HEK293T (cell line): ENCODE data around the gene LCE7A.

Experiments used
- CTCF ChIA-PET: fragments of 350-600 bp; formaldehyde crosslinking; extraction: SDS; loops from one replicate; lab custom pipeline; 2021; ENCODE audit warnings: antibody characterized with exemption, inconsistent platforms; lab: Yijun Ruan, JAX
- POLR2A ChIA-PET: fragments of 350-600 bp; formaldehyde crosslinking; extraction: SDS; loops from one replicate; lab custom pipeline; 2020; ENCODE audit warnings: antibody characterized with exemption, inconsistent platforms; lab: Yijun Ruan, JAX
- DNase-seq: peaks from one replicate; pipeline ENCODE4 v3.0.0; 2012; ENCODE audit warnings: mixed read lengths; ENCODE audit errors: extremely low spot score
- ARNT ChIP-seq: fragments of 450-650 bp; IDR thresholded peaks from 2 replicates; pipeline ENCODE4 v1.6.1; 2017; ENCODE audit warnings: mild to moderate bottlenecking
- BHLHE40 ChIP-seq: fragments of 450-650 bp; IDR thresholded peaks from 2 replicates; pipeline ENCODE4 v1.6.1; 2016; ENCODE audit warnings: mild to moderate bottlenecking, moderate library complexity, borderline replicate concordance
- CTBP1 ChIP-seq: fragments of 450-650 bp; IDR thresholded peaks from 2 replicates; pipeline ENCODE4 v1.6.1; 2016; ENCODE audit warnings: borderline replicate concordance
- ELF4 ChIP-seq: fragments of 450-650 bp; IDR thresholded peaks from 2 replicates; pipeline ENCODE4 v1.6.1; 2017; ENCODE audit warnings: antibody characterized with exemption
- FOXA1 ChIP-seq: fragments of 450-650 bp; IDR thresholded peaks from 2 replicates; pipeline ENCODE4 v1.6.1; 2016; ENCODE audit warnings: mild to moderate bottlenecking
- FOXK2 ChIP-seq: fragments of 450-650 bp; IDR thresholded peaks from 2 replicates; pipeline ENCODE4 v1.6.1; 2016; ENCODE audit warnings: mild to moderate bottlenecking
- FOXM1 ChIP-seq: fragments of 450-650 bp; IDR thresholded peaks from 2 replicates; pipeline ENCODE4 v1.6.1; 2017; ENCODE audit warnings: mild to moderate bottlenecking, borderline replicate concordance
- HDGF ChIP-seq: fragments of 450-650 bp; IDR thresholded peaks from 2 replicates; pipeline ENCODE4 v1.6.1; 2017; ENCODE audit warnings: antibody characterized with exemption, borderline replicate concordance
- L3MBTL2 ChIP-seq: fragments of 450-650 bp; conservative IDR thresholded peaks from 2 replicates; pipeline ENCODE4 v1.6.1; 2016; ENCODE audit warnings: mild to moderate bottlenecking
- LEF1 ChIP-seq: fragments of 450-650 bp; IDR thresholded peaks from 2 replicates; pipeline ENCODE4 v1.6.1; 2017; ENCODE audit warnings: mild to moderate bottlenecking, borderline replicate concordance
- NFRKB ChIP-seq: fragments of 450-650 bp; IDR thresholded peaks from 2 replicates; pipeline ENCODE4 v1.6.1; 2016; ENCODE audit warnings: mild to moderate bottlenecking, moderate library complexity
- SP1 ChIP-seq: fragments of 450-650 bp; IDR thresholded peaks from 2 replicates; pipeline ENCODE4 v1.6.1; 2017
- SUZ12 ChIP-seq: fragments of 450-650 bp; IDR thresholded peaks from 2 replicates; pipeline ENCODE4 v1.6.1; 2016; ENCODE audit warnings: mild to moderate bottlenecking
- TARDBP ChIP-seq: fragments of 450-650 bp; IDR thresholded peaks from 2 replicates; pipeline ENCODE4 v1.6.1; 2016
- ZNF384 ChIP-seq: fragments of 450-650 bp; IDR thresholded peaks from 2 replicates; pipeline ENCODE4 v1.6.1; 2016
- TF ChIP-seq, protein P1 (sequence below): fragments of 450-650 bp; IDR thresholded peaks from 2 replicates; pipeline ENCODE4 v1.6.1; 2016

Gene LCE7A

DNA sequence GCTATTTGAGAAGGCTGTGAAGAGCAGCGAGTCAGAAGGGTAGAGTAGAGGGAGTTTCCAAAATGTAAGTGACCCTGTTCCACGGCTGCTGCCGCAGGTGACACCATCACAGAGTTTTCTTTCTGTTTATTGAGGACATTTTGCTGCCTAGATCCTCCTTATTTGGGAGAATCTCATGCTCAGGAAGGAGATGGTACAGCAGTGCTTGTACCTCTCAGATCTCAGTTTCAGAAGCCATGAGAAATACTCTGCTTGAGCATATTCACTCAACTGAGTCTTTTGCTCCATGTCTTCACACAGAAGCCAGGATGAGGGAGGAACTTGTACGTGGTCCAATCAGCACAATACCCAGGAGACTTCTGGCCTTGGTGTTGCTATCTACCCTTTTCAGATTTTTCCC is 1.6 kb downstream of the LCE7A start:
- no peak for DNase-seq
- no peak for TF ChIP-seq TARDBP
- no peak for TF ChIP-seq ELF4
- TF ChIP-seq BHLHE40, result no peak
- no peak for TF ChIP-seq LEF1
- TF ChIP-seq FOXA1, result no peak
- TF ChIP-seq CTBP1, result no peak
- TF ChIP-seq HDGF, result no peak
- TF ChIP-seq, protein P1, sequence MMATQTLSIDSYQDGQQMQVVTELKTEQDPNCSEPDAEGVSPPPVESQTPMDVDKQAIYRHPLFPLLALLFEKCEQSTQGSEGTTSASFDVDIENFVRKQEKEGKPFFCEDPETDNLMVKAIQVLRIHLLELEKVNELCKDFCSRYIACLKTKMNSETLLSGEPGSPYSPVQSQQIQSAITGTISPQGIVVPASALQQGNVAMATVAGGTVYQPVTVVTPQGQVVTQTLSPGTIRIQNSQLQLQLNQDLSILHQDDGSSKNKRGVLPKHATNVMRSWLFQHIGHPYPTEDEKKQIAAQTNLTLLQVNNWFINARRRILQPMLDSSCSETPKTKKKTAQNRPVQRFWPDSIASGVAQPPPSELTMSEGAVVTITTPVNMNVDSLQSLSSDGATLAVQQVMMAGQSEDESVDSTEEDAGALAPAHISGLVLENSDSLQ, result no peak
- no peak for TF ChIP-seq NFRKB
- no peak for TF ChIP-seq L3MBTL2
- TF ChIP-seq FOXM1, result no peak
- no peak for TF ChIP-seq SUZ12
- no peak for TF ChIP-seq SP1
- no peak for TF ChIP-seq ZNF384
- no peak for TF ChIP-seq FOXK2
- TF ChIP-seq ARNT, result no peak
- POLR2A ChIA-PET, result no interaction called here
- CTCF ChIA-PET, result interaction anchor here (2.3 kb wide), 1 partner anchor 9 kb away, joined by 11 read pairs; no protein-coding TSS in a partner anchor

DNA sequence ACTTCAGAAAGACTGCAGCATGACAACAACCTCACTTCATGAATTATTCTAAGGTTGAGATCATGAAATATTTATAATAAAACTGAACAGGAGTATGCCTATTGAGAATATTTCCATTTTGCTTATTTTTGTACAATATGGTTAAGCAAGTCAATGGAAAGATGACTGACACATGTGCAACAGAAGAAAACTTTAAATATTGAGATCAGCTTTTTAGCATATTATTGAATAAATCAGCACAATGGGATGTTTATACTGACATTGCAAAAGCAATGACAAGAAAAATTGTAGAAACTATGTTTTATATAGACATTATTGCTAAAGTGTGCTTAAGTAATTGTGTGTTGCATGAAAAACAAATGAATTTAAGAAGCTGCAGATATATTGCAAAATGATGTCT is 4.6 kb downstream of the LCE7A start:
- ChIA-PET POLR2A (no interaction called here), CTCF (interaction anchor here (0.6 kb wide), 1 partner anchor 368 kb away, joined by 3 read pairs; no protein-coding TSS in a partner anchor)
- TF ChIP-seq SUZ12 (no peak), ARNT (no peak), FOXA1 (no peak), NFRKB (no peak), FOXK2 (no peak)

DNA sequence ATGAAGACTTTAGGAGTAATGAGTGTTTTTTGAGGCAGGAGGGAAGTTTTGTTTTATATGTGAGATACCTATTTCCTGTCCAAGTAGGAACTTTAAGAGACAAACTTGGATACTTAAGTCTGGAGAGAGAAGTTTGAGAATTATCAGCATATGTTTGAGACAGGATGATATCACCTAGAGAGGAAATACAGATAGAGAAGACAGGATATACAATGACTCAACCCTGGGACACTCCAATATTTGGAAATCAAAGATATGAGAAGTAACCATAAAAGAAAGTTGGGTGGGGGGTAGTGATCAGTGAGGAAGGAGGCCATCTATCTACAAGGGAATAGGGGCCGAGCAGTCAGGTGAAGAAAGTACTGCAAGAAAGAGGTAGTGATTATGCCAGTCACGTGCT is 6.5 kb downstream of the LCE7A start:
- no peak for DNase-seq
- ChIA-PET POLR2A (no interaction called here), CTCF (no interaction called here)
- TF ChIP-seq FOXA1, result no peak
- TF ChIP-seq SUZ12, result no peak
- TF ChIP-seq FOXK2, result no peak
- no peak for TF ChIP-seq LEF1
- TF ChIP-seq, protein P1, result no peak
- TF ChIP-seq SP1, result no peak
- no peak for TF ChIP-seq ELF4
- TF ChIP-seq FOXM1, result no peak
- no peak for TF ChIP-seq L3MBTL2
- no peak for TF ChIP-seq HDGF
- no peak for TF ChIP-seq ARNT
- TF ChIP-seq ZNF384, result no peak
- no peak for TF ChIP-seq BHLHE40
- TF ChIP-seq TARDBP, result no peak
- TF ChIP-seq CTBP1, result no peak

More for the DNA sequence above, 4.6 kb downstream of the LCE7A start:
- no peak for DNase-seq

DNA sequence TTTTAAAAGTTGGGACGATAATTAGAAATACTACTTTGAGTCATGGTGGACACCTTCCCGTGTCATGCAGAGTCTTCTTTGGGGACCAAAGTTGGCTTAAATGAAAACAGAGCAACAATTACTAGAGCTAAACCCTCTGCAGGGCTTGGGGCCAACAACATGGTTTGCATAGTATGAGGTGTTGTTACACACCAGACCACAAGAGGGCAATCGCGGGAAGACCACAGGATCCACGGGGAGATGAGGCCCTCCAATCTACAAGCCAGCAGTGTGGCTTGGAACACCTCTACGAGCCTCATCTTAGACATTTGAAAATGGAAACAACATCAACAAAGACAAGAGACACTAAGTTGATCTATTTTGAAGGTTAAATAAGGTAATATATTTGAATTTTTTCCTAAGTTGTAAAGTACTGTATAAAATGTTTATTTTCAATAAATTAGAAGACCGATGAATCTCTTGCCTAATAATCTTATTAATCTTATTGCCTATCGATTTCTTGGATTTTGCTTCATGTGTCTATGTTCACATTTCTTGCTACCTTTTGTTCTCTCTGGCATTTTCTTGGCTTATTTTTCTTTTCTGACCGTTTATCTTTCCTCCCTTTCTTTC is 10.1 kb downstream of the LCE7A start:
- TF ChIP-seq FOXK2, result no peak
- TF ChIP-seq, protein P1, result no peak
- no peak for TF ChIP-seq SUZ12
- TF ChIP-seq SP1, result no peak
- TF ChIP-seq TARDBP, result no peak
- no peak for TF ChIP-seq FOXA1
- no peak for TF ChIP-seq CTBP1
- no peak for TF ChIP-seq ZNF384
- TF ChIP-seq ELF4, result no peak
- no peak for TF ChIP-seq L3MBTL2
- TF ChIP-seq NFRKB, result no peak
- no peak for TF ChIP-seq HDGF
- TF ChIP-seq LEF1, result no peak
- no peak for TF ChIP-seq BHLHE40
- no peak for TF ChIP-seq ARNT
- POLR2A ChIA-PET, result no interaction called here
- peak; percentile 86 for DNase-seq
- CTCF ChIA-PET, result interaction anchor here (0.6 to 3.4 kb wide), 7 partner anchors 9 to 323 kb away, joined by 3 to 23 read pairs (median 6); partner anchors contain the start of gene LCE7A

DNA sequence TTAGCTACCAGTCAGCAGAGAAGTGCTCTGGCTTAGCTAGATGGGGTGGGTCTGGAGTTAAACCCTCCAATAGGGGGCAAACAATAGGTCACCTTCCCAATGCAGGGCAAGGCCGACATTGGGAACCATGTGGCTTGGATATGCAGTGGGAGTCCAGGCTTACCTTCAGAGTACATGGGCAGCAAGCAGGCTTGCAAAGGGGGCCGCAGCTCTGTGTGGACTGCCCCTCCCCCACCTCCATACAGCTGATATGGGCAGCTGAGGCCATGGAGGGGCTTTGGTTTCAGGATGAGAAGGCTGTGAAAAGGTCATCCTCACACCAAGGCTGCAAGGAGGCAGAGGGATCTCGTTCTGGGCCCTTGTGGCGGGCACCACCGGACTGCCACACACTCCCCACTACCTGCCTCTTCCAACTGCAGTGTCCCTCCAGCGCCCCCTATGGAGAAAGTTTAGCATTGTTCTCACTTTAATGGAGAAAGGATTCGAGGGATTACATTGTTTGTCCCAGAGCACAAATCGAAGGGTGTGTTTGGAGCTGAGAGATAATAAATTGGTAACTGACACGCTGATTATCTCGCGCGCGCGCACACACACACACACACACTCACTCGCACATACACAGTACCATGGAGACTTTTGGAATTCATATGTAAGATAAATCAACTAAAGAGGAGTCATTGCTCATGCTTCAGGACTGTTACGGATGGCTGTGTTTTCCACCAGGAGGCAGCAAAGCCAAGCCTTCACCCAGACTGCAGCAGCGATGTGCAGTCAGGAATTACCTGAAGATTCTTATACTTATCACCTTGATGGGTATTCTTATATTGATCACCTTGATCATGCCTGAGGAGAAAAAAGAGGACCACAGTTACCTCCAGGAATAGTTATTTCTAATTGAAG is 11.3 kb downstream of the LCE7A start:
- no peak for TF ChIP-seq LEF1
- TF ChIP-seq FOXA1, result no peak
- CTCF ChIA-PET, result interaction anchor here (0.6 to 3.4 kb wide), 8 partner anchors 10 to 351 kb away, joined by 3 to 23 read pairs (median 5); partner anchors contain the start of gene LCE7A
- DNase-seq, result peak; percentile 60
- POLR2A ChIA-PET, result no interaction called here

DNA sequence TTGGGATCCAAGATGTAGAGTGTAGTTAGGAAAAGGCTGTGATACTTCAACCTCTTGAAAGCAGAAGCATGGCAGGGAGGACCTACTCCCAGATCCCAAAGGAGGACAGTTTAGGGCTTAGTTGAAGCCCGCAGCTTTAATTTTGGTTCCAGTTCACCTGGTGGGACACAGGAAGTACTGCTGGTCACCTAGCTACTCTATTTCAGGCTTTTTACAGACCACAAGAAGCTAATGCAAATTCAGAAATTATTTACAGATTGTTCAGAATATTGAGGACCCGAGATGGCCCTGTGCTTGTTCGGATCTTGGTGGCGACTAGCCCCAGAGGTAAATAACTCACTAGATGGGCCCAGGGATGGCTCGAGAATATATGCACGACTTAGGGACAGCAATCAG is 11.9 kb downstream of the LCE7A start:
- POLR2A ChIA-PET, result no interaction called here
- DNase-seq, result no peak
- CTCF ChIA-PET, result interaction anchor here (0.6 to 3.4 kb wide), 5 partner anchors 11 to 350 kb away, joined by 3 to 23 read pairs (median 10); partner anchors contain the start of gene LCE7A
- TF ChIP-seq SP1 (no peak), FOXM1 (no peak), HDGF (no peak), NFRKB (no peak), ARNT (no peak), FOXA1 (no peak), FOXK2 (no peak), ELF4 (no peak), ZNF384 (no peak), LEF1 (no peak), L3MBTL2 (no peak), TARDBP (no peak)
- TF ChIP-seq, protein P1, result no peak
